ENCODE data around the gene FSHR.

DNA sequence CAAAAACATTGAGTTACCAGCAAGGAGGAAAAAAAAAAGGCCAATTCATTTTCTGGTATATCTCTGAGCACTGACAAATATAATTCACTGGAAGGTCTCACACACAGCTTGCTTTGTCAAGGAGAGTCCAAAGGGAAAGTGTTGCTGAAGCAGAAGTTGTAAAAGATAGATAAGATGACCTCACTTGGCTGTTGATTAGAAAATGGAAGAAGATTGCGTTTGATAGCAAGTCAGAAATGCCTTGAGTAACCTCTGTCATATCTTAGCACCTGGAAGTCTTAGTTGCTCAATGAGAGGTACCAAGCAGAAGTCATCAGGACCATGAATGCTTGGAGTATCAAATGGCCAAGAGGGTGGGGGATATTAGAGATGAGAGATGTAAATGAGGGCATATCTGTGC, 105.2 kb downstream of the FSHR start:
- TF ChIP-seq CTCF (IDR thresholded peaks at IDR 0.05) (no peak), POLR2A (IDR thresholded peaks at IDR 0.05) (no peak), POLR2AphosphoS5 (IDR thresholded peaks at IDR 0.05) (no peak)

Data from prostate gland (tissue), 2 donors.